K562 (cell line): ENCODE measurements around the gene COG4. TPM values are rescaled to one million over a fixed set of nuclear protein-coding genes. Genes with fewer than 3 reads are reported as not detected.

Source experiments
- ATF7 ChIP-seq: fragments of 450-650 bp; IDR thresholded peaks from 2 replicates; pipeline ENCODE4 v1.7.1; 2014; ENCODE audit warnings: mild to moderate bottlenecking, moderate library complexity
- BRD9 ChIP-seq: fragments of 450-650 bp; IDR thresholded peaks from 2 replicates; pipeline ENCODE4 v1.6.1; 2018; ENCODE audit warnings: low read depth; ENCODE audit not compliant: partially characterized antibody
- CBX3 ChIP-seq, 2 experiments: IDR thresholded peaks; 1 replicate in 1 of 2; 2 replicates in 1 of 2; pipeline ENCODE4 v1.6.1; 2012; ENCODE audit warnings: inconsistent platforms in 2 of 2, low read length in 2 of 2, borderline replicate concordance in 1 of 2, control low read depth in 1 of 2
- ELK1 ChIP-seq: sonication (generic); formaldehyde crosslinking; IDR thresholded peaks from 2 replicates; pipeline ENCODE4 v1.8.1; 2022; ENCODE audit warnings: missing genetic modification reagents
- HDAC2 ChIP-seq: fragments of 450-650 bp; IDR thresholded peaks from 2 replicates; pipeline ENCODE4 v1.6.1; 2016; ENCODE audit warnings: mild to moderate bottlenecking
- HNRNPUL1 ChIP-seq: fragments of 200-400 bp; formaldehyde crosslinking; IDR thresholded peaks from 2 replicates; pipeline ENCODE4 v1.6.1; 2017; ENCODE audit warnings: low read length
- NCOA4 ChIP-seq: fragments of 450-650 bp; IDR thresholded peaks from 2 replicates; pipeline ENCODE4 v1.6.1; 2018; ENCODE audit warnings: mild to moderate bottlenecking; ENCODE audit not compliant: partially characterized antibody
- NR4A1 ChIP-seq, 2 experiments: fragments of 250-450 bp in 1 of 2; fragments of 450-650 bp in 1 of 2; sonication (Bioruptor Pico) in 1 of 2; IDR thresholded peaks; 2 replicates each; pipeline versions ENCODE4 v1.4.0 to v1.6.1; 2016 to 2020; ENCODE audit warnings: mild to moderate bottlenecking in 2 of 2, missing compliant biosample characterization in 1 of 2, missing genetic modification characterization in 1 of 2, moderate library complexity in 1 of 2
- RUNX1 ChIP-seq: sonication (generic); IDR thresholded peaks from 2 replicates; pipeline ENCODE4 v1.6.1; 2016; ENCODE audit warnings: antibody characterized with exemption, low read depth
- SNAPC5 ChIP-seq: fragments of 250-450 bp; sonication (Bioruptor Pico); IDR thresholded peaks from 2 replicates; pipeline ENCODE4 v1.8.0; 2021; ENCODE audit warnings: moderate library complexity, mild to moderate bottlenecking, inconsistent platforms
- SNIP1 ChIP-seq: fragments of 450-650 bp; IDR thresholded peaks from 2 replicates; pipeline ENCODE4 v1.7.1; 2017; ENCODE audit warnings: low read depth, mild to moderate bottlenecking
- TCFL5 ChIP-seq: fragments of 250-450 bp; sonication (Bioruptor Pico); conservative IDR thresholded peaks from 2 replicates; pipeline ENCODE4 v1.6.1; 2021; ENCODE audit warnings: mild to moderate bottlenecking, moderate library complexity, matching md5 sums
- YBX1 ChIP-seq: fragments of 450-650 bp; IDR thresholded peaks from 2 replicates; pipeline ENCODE4 v1.7.1; 2016; ENCODE audit warnings: mild to moderate bottlenecking
- ZBTB1 ChIP-seq: sonication (generic); formaldehyde crosslinking; IDR thresholded peaks from 2 replicates; pipeline ENCODE4 v1.8.1; 2023; ENCODE audit warnings: missing genetic modification reagents, low read depth, mild to moderate bottlenecking, borderline replicate concordance
- ZC3H8 ChIP-seq: fragments of 450-650 bp; IDR thresholded peaks from 2 replicates; pipeline ENCODE4 v1.6.1; 2017
- ZNF133 ChIP-seq: fragments of 250-450 bp; sonication (Bioruptor Pico); IDR thresholded peaks from 2 replicates; pipeline ENCODE4 v1.4.0; 2020; ENCODE audit warnings: mild to moderate bottlenecking
- ZNF280A ChIP-seq: fragments of 450-650 bp; IDR thresholded peaks from 2 replicates; pipeline ENCODE4 v1.6.1; 2018; ENCODE audit warnings: mild to moderate bottlenecking, low read depth; ENCODE audit not compliant: partially characterized antibody
- ZNF655 ChIP-seq: fragments of 250-450 bp; sonication (Bioruptor Pico); IDR thresholded peaks from 2 replicates; pipeline ENCODE4 v1.5.0; 2021
- ZNF780A ChIP-seq: fragments of 250-450 bp; sonication (Bioruptor Pico); IDR thresholded peaks from 2 replicates; pipeline ENCODE4 v1.5.0; 2021; ENCODE audit warnings: mild to moderate bottlenecking
- ZSCAN32 ChIP-seq: fragments of 450-650 bp; formaldehyde crosslinking; IDR thresholded peaks from 2 replicates; pipeline ENCODE4 v1.4.0; 2020; ENCODE audit warnings: mild to moderate bottlenecking, moderate library complexity
- polyA plus RNA-seq, 8 experiments: library from polyadenylated mRNA; depleted of rRNA in 4 of 8; stranded (reverse) in 5 of 8; unstranded in 3 of 8; fragments of >200 nt; fragmentation: Nextera tagmentation in 2 of 8; fragmentation: Illumina TruSeq in 1 of 8; extraction: Ambion mirVana in 2 of 8; extraction: Trizol in 1 of 8; gene quantifications; 2 replicates each; pipeline versions ENCODE4 v1.2.1 to v1.2.3, GENCODE V29; 2011 to 2014; ENCODE audit warnings: inconsistent platforms in 1 of 8, missing spikeins in 1 of 8
- total RNA-seq, 7 experiments: library from RNA; depleted of rRNA in 6 of 7; stranded (reverse); fragments of >200 nt in 6 of 7; fragmentation: Illumina TruSeq in 2 of 7; extraction: Trizol in 2 of 7; gene quantifications; 2 replicates each; pipeline versions ENCODE4 v1.2.1 to v1.2.3, GENCODE V29; 2011 to 2021; ENCODE audit warnings: low replicate concordance in 1 of 7
- TF ChIP-seq, protein P1 (sequence below): fragments of 250-450 bp; sonication (Bioruptor Pico); IDR thresholded peaks from 2 replicates; pipeline ENCODE4 v1.4.0; 2020; ENCODE audit warnings: mild to moderate bottlenecking, moderate library complexity

Gene COG4
- total and polyA plus RNA-seq, 9 of the 15 experiments (the other 6 are each of a cell fraction or from before 2014, with no cell fraction given), result 13.7 to 73.9 (median 44.2) TPM

GRCh38 chr16:70430667-70431536 is 92.5 kb downstream of the COG4 start (continued):
- no peak for TF ChIP-seq ZSCAN32
- no peak for TF ChIP-seq ZNF780A (CRISPR knock-in tag)
- no peak for TF ChIP-seq ELK1 (CRISPR knock-in tag)
- no peak for TF ChIP-seq YBX1
- TF ChIP-seq ZNF655 (CRISPR knock-in tag), result no peak
- TF ChIP-seq SNAPC5 (CRISPR knock-in tag), result no peak
- TF ChIP-seq ZNF133, result no peak
- TF ChIP-seq ZNF280A, result no peak
- TF ChIP-seq ZC3H8, result no peak
- TF ChIP-seq HNRNPUL1, result no peak
- TF ChIP-seq TCFL5 (CRISPR knock-in tag), result peak; percentile 51; the same call in 1 of the 2 replicates
- TF ChIP-seq ZBTB1 (CRISPR knock-in tag), result no peak
- TF ChIP-seq NR4A1 (CRISPR knock-in tag; IDR thresholded peaks at IDR 0.05), result no peak
- TF ChIP-seq NR4A1 (tag; IDR thresholded peaks at IDR 0.05), result peak; percentile 51; the same call in 1 of the 2 replicates
- TF ChIP-seq RUNX1, result no peak
- no peak for TF ChIP-seq ATF7
- TF ChIP-seq CBX3 (IDR thresholded peaks at IDR 0.05; ENCODE audit: borderline replicate concordance in 1 of 2, low read length in 2 of 2), result no peak
- no peak for TF ChIP-seq NCOA4
- no peak for TF ChIP-seq HDAC2
- no peak for TF ChIP-seq SNIP1
- no peak for TF ChIP-seq BRD9
- TF ChIP-seq, protein P1, sequence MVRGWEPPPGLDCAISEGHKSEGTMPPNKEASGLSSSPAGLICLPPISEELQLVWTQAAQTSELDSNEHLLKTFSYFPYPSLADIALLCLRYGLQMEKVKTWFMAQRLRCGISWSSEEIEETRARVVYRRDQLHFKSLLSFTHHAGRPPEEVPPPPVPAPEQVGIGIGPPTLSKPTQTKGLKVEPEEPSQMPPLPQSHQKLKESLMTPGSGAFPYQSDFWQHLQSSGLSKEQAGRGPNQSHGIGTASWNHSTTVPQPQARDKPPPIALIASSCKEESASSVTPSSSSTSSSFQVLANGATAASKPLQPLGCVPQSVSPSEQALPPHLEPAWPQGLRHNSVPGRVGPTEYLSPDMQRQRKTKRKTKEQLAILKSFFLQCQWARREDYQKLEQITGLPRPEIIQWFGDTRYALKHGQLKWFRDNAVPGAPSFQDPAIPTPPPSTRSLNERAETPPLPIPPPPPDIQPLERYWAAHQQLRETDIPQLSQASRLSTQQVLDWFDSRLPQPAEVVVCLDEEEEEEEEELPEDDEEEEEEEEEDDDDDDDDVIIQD (CRISPR knock-in tag), result no peak
